HepG2 (cell line): ENCODE measurements around the gene ERCC5. TPM values are rescaled to one million over a fixed set of nuclear protein-coding genes. Genes with fewer than 3 reads are reported as not detected.

Experiments
- AKAP8 ChIP-seq: sonication (generic); formaldehyde crosslinking; IDR thresholded peaks from 2 replicates; pipeline ENCODE4 v1.5.1; 2020; ENCODE audit warnings: mild to moderate bottlenecking, missing genetic modification reagents
- ARNT2 ChIP-seq: sonication (generic); formaldehyde crosslinking; IDR thresholded peaks from 2 replicates; pipeline ENCODE4 v1.8.0; 2022; ENCODE audit warnings: mild to moderate bottlenecking, low read depth, missing genetic modification reagents, moderate library complexity
- ATM ChIP-seq: fragments of 450-650 bp; IDR thresholded peaks from 2 replicates; pipeline ENCODE4 v1.7.1; 2017; ENCODE audit warnings: mild to moderate bottlenecking, borderline replicate concordance
- CTCF ChIP-seq: sonication (generic); formaldehyde crosslinking; IDR thresholded peaks from 2 replicates; pipeline ENCODE4 v1.5.0; 2020; ENCODE audit warnings: mild to moderate bottlenecking, missing genetic modification reagents, moderate library complexity
- DNMT1 ChIP-seq: sonication (generic); formaldehyde crosslinking; IDR thresholded peaks from 2 replicates; pipeline ENCODE4 v1.5.1; 2020; ENCODE audit warnings: mild to moderate bottlenecking, missing genetic modification reagents
- FOSL2 ChIP-seq: sonication (generic); formaldehyde crosslinking; IDR thresholded peaks from 2 replicates; pipeline ENCODE4 v1.4.0; 2020; ENCODE audit warnings: missing genetic modification reagents
- GMEB1 ChIP-seq: sonication (generic); formaldehyde crosslinking; IDR thresholded peaks from 2 replicates; pipeline ENCODE4 v1.5.1; 2020; ENCODE audit warnings: missing genetic modification reagents, mild to moderate bottlenecking, borderline replicate concordance
- HIVEP1 ChIP-seq: sonication (generic); formaldehyde crosslinking; IDR thresholded peaks from 2 replicates; pipeline ENCODE4 v1.4.0; 2020; ENCODE audit warnings: mild to moderate bottlenecking, missing genetic modification reagents
- JDP2 ChIP-seq: sonication (generic); formaldehyde crosslinking; IDR thresholded peaks from 2 replicates; pipeline ENCODE4 v1.8.1; 2022; ENCODE audit warnings: missing genetic modification reagents, borderline replicate concordance
- KDM2A ChIP-seq: sonication (generic); formaldehyde crosslinking; IDR thresholded peaks from 2 replicates; pipeline ENCODE4 v1.4.0; 2020; ENCODE audit warnings: low read depth, missing genetic modification reagents, borderline replicate concordance
- POLR2AphosphoS5 ChIP-seq: IDR thresholded peaks from 2 replicates; pipeline ENCODE4 v1.6.1; 2012; ENCODE audit warnings: low read depth, low read length
- REST ChIP-seq, 2 experiments: IDR thresholded peaks; 2 replicates each; pipeline ENCODE4 v1.6.1; 2011 to 2012; ENCODE audit warnings: low read length in 2 of 2, borderline replicate concordance in 1 of 2, low read depth in 1 of 2, mild to moderate bottlenecking in 1 of 2, moderate library complexity in 1 of 2
- RFX5 ChIP-seq: IDR thresholded peaks from 2 replicates; pipeline ENCODE4 v1.6.1; 2011; ENCODE audit warnings: low read depth, low read length, improper control_type of control experiment
- THAP11 ChIP-seq: IDR thresholded peaks from 2 replicates; pipeline ENCODE4 v1.6.1; 2016; ENCODE audit warnings: missing biosample characterization, missing genetic modification reagents
- ZNF317 ChIP-seq: sonication (generic); formaldehyde crosslinking; IDR thresholded peaks from 2 replicates; pipeline ENCODE4 v1.5.0; 2020; ENCODE audit warnings: mild to moderate bottlenecking, missing genetic modification reagents
- ZSCAN9 ChIP-seq: IDR thresholded peaks from 2 replicates; pipeline ENCODE4 v1.6.1; 2016; ENCODE audit warnings: borderline replicate concordance
- polyA plus RNA-seq, 8 experiments: library from polyadenylated mRNA; depleted of rRNA in 3 of 8; stranded (reverse) in 7 of 8; unstranded in 1 of 8; fragments of >200 nt; fragmentation: Illumina TruSeq in 4 of 8; extraction: Trizol in 4 of 8; gene quantifications; 2 replicates each; pipeline versions ENCODE4 v1.2.1 to v1.2.3, GENCODE V29; 2011 to 2016; ENCODE audit warnings: low read depth in 4 of 8, missing spikeins in 1 of 8, mixed read lengths in 1 of 8; ENCODE audit not compliant: insufficient read depth in 1 of 8
- total RNA-seq, 5 experiments: library from RNA; depleted of rRNA; stranded (reverse); fragments of >200 nt; fragmentation: Illumina TruSeq; extraction: Trizol; gene quantifications; 2 replicates each; pipeline ENCODE4 v1.2.3, GENCODE V29; 2016; ENCODE audit warnings: low read depth in 1 of 5
- TF ChIP-seq, protein P1 (sequence below): sonication (generic); formaldehyde crosslinking; IDR thresholded peaks from 2 replicates; pipeline ENCODE4 v1.4.0; 2020; ENCODE audit warnings: missing genetic modification reagents, mild to moderate bottlenecking, borderline replicate concordance

Gene ERCC5
- total and polyA plus RNA-seq, 2 of the 13 experiments (the other 11 are each of a cell fraction or from before 2014, with no cell fraction given) = 12.9 to 35.5 TPM

DNA sequence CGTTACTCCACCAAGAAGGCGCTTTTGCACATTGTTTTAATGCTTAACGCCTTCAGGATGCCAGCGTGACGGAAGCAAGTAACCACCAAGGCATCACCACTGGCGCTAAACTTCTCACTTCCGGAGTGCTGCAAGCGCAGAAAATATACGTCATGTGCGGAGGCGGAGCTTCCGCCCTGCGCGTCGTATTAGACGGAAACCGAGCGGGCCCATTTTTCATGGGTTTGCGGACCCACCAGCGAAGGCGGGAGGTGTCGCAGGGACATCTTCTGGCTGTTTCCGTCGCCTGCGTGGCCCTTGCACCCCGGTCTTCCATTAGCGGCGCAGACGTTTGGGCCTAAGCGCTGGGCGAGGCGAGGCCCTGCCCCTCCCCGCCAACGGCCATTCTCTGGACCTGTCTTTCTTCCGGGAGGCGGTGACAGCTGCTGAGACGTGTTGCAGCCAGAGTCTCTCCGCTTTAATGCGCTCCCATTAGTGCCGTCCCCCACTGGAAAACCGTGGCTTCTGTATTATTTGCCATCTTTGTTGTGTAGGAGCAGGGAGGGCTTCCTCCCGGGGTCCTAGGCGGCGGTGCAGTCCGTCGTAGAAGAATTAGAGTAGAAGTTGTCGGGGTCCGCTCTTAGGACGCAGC lies at the start of gene ERCC5 (continued):
- TF ChIP-seq, protein P1, sequence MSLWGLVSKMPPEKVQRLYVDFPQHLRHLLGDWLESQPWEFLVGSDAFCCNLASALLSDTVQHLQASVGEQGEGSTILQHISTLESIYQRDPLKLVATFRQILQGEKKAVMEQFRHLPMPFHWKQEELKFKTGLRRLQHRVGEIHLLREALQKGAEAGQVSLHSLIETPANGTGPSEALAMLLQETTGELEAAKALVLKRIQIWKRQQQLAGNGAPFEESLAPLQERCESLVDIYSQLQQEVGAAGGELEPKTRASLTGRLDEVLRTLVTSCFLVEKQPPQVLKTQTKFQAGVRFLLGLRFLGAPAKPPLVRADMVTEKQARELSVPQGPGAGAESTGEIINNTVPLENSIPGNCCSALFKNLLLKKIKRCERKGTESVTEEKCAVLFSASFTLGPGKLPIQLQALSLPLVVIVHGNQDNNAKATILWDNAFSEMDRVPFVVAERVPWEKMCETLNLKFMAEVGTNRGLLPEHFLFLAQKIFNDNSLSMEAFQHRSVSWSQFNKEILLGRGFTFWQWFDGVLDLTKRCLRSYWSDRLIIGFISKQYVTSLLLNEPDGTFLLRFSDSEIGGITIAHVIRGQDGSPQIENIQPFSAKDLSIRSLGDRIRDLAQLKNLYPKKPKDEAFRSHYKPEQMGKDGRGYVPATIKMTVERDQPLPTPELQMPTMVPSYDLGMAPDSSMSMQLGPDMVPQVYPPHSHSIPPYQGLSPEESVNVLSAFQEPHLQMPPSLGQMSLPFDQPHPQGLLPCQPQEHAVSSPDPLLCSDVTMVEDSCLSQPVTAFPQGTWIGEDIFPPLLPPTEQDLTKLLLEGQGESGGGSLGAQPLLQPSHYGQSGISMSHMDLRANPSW (CRISPR knock-in tag) = peak; percentile 50; the same call in 1 of the 2 replicates
- peak; percentile 47; the same call in 1 of the 2 replicates for TF ChIP-seq JDP2 (CRISPR knock-in tag)
- 0 out of 2 replicates have a peak, but pooled peaks have one; percentile 27 for TF ChIP-seq AKAP8 (CRISPR knock-in tag)
- peak; percentile 87; the same call in 1 of the 2 replicates for TF ChIP-seq ARNT2
- TF ChIP-seq RFX5 = peak; percentile 46; the same call in 1 of the 2 replicates
- peak; percentile 68 for TF ChIP-seq FOSL2 (CRISPR knock-in tag)
- TF ChIP-seq POLR2AphosphoS5 = peak; percentile 92
- TF ChIP-seq REST (IDR thresholded peaks at IDR 0.05; ENCODE audit: borderline replicate concordance in 1 of 2, low read depth in 1 of 2, low read length in 2 of 2) = peak in 1 of 2 experiments; percentile 64; a peak in 1 of 4 replicates
- peak; percentile 91; the same call in 1 of the 2 replicates for TF ChIP-seq GMEB1 (CRISPR knock-in tag)
- TF ChIP-seq KDM2A (CRISPR knock-in tag) = peak; percentile 100
- TF ChIP-seq ZSCAN9 (CRISPR knock-in tag) = peak; percentile 87
- TF ChIP-seq ATM = no peak
- peak; percentile 97 for TF ChIP-seq THAP11 (CRISPR knock-in tag)
- peak; percentile 85 for TF ChIP-seq CTCF (CRISPR knock-in tag)
- TF ChIP-seq HIVEP1 = peak; percentile 88
- TF ChIP-seq DNMT1 (CRISPR knock-in tag) = no peak
- TF ChIP-seq ZNF317 (CRISPR knock-in tag) = peak; percentile 85
